Liver (tissue), 9 donors: ENCODE measurements around the gene SLIT3. TPM values are rescaled to one million over a fixed set of nuclear protein-coding genes. Genes with fewer than 3 reads are reported as not detected.

Source experiments
- DNase-seq: peaks from one replicate; pipeline ENCODE4 v3.0.0-alpha.2; 2017; ENCODE audit warnings: low spot score
- H3K27ac ChIP-seq, 2 donors: one replicate each; pipeline ENCODE4 v1.7.0; 2013; ENCODE audit warnings: inconsistent platforms in 2 of 2, low read length in 2 of 2, control low read depth in 1 of 2, low read depth in 1 of 2, mild to moderate bottlenecking in 1 of 2
- H3K27me3 ChIP-seq, 4 donors: one replicate each; pipeline versions ENCODE4 v1.6.1 to v1.7.0; 2013; ENCODE audit warnings: low read length in 3 of 4, inconsistent platforms in 1 of 4, mild to moderate bottlenecking in 1 of 4, moderate library complexity in 1 of 4; ENCODE audit not compliant: control insufficient read depth in 4 of 4, insufficient read depth in 4 of 4
- H3K36me3 ChIP-seq, 4 donors: one replicate each; pipeline versions ENCODE4 v1.6.1 to v1.7.0; 2013; ENCODE audit warnings: low read length in 3 of 4, mild to moderate bottlenecking in 3 of 4, low read depth in 1 of 4, moderate library complexity in 1 of 4; ENCODE audit not compliant: control insufficient read depth in 4 of 4, insufficient read depth in 3 of 4
- H3K4me1 ChIP-seq, 4 donors: one replicate each; pipeline versions ENCODE4 v1.6.1 to v1.7.0; 2013; ENCODE audit warnings: low read length in 3 of 4, mild to moderate bottlenecking in 3 of 4, moderate library complexity in 1 of 4; ENCODE audit not compliant: control insufficient read depth in 4 of 4, insufficient read depth in 4 of 4
- H3K4me3 ChIP-seq, 3 donors: one replicate each; pipeline versions ENCODE4 v1.6.1 to v1.7.0; 2013; ENCODE audit warnings: low read length in 3 of 3, control low read depth in 1 of 3, low read depth in 1 of 3, mild to moderate bottlenecking in 1 of 3
- H3K9ac ChIP-seq, 2 donors: one replicate each; pipeline ENCODE4 v1.7.0; 2013; ENCODE audit warnings: low read length in 2 of 2, mild to moderate bottlenecking in 2 of 2, moderate library complexity in 2 of 2, control low read depth in 1 of 2, low read depth in 1 of 2
- H3K9me3 ChIP-seq, 4 donors: one replicate each; pipeline versions ENCODE4 v1.6.1 to v1.7.0; 2013; ENCODE audit warnings: low read length in 3 of 4; ENCODE audit not compliant: control insufficient read depth in 4 of 4
- EGR1 ChIP-seq, 2 donors: IDR thresholded peaks; 2 replicates each; pipeline ENCODE4 v1.6.1; 2016 to 2018; ENCODE audit warnings: antibody characterized with exemption in 2 of 2, low read depth in 2 of 2
- HNF4A ChIP-seq, 2 donors: conservative IDR thresholded peaks; 2 replicates each; pipeline ENCODE4 v1.6.1; 2016; ENCODE audit warnings: antibody characterized with exemption in 2 of 2, mild to moderate bottlenecking in 2 of 2
- HNF4G ChIP-seq: IDR thresholded peaks from 2 replicates; pipeline ENCODE4 v1.6.1; 2016; ENCODE audit warnings: antibody characterized with exemption
- JUND ChIP-seq, 2 donors: IDR thresholded peaks; 2 replicates each; pipeline ENCODE4 v1.6.1; 2016; ENCODE audit warnings: antibody characterized with exemption in 2 of 2
- NR2F2 ChIP-seq: IDR thresholded peaks from 2 replicates; pipeline ENCODE4 v1.6.1; 2016; ENCODE audit warnings: antibody characterized with exemption
- RAD21 ChIP-seq, 2 donors: IDR thresholded peaks; 2 replicates each; pipeline ENCODE4 v1.6.1; 2016; ENCODE audit warnings: antibody characterized with exemption in 2 of 2, mild to moderate bottlenecking in 2 of 2
- SP1 ChIP-seq: IDR thresholded peaks from 2 replicates; pipeline ENCODE4 v1.6.1; 2018; ENCODE audit warnings: antibody characterized with exemption, mild to moderate bottlenecking
- TAF1 ChIP-seq: conservative IDR thresholded peaks from 2 replicates; pipeline ENCODE4 v1.6.1; 2016; ENCODE audit warnings: antibody characterized with exemption, mild to moderate bottlenecking
- YY1 ChIP-seq: IDR thresholded peaks from 2 replicates; pipeline ENCODE4 v1.6.1; 2016; ENCODE audit warnings: antibody characterized with exemption, mild to moderate bottlenecking
- ZBTB33 ChIP-seq: IDR thresholded peaks from 2 replicates; pipeline ENCODE4 v1.6.1; 2016; ENCODE audit warnings: antibody characterized with exemption
- WGBS: extraction: QIAGEN DNeasy Blood & Tissue Kit; methylation state at CpG from one replicate; pipeline ENCODE4 v1.1.7; 2013; 5-methylcytosine and 5-hydroxymethylcytosine counted together
- polyA plus RNA-seq, 2 donors: library from polyadenylated mRNA; stranded (reverse) in 1 of 2; unstranded in 1 of 2; fragments of 200-250 nt in 1 of 2; fragments of >200 nt in 1 of 2; fragmentation: Nextera tagmentation in 1 of 2; extraction: Ambion mirVana in 1 of 2; gene quantifications; one replicate each; pipeline versions ENCODE4 v1.2.1 to v1.2.3, GENCODE V29; 2013 to 2015
- total RNA-seq, 2 donors: library from RNA; depleted of rRNA; stranded (reverse); fragments of >200 nt; gene quantifications; one replicate each; pipeline ENCODE4 v1.2.3, GENCODE V29; 2014
- TF ChIP-seq, protein P1 (sequence below): IDR thresholded peaks from 2 replicates; pipeline ENCODE4 v1.6.1; 2016; ENCODE audit warnings: antibody characterized with exemption
- TF ChIP-seq, protein P2 (sequence below): fragments of 150-350 bp; IDR thresholded peaks from 2 replicates; pipeline ENCODE4 v1.5.1; 2017; ENCODE audit warnings: improper control_type of control experiment, low read depth, low read length; ENCODE audit not compliant: missing input control
- donor health status: healthy.
- donor health status: healthy.
- donor health status: healthy.
- donor health status: healthy.
- donor health status: healthy.

SLIT3 gene
- total and polyA plus RNA-seq, 4 donors = 0.61 to 1.3 (median 0.91) TPM

DNA sequence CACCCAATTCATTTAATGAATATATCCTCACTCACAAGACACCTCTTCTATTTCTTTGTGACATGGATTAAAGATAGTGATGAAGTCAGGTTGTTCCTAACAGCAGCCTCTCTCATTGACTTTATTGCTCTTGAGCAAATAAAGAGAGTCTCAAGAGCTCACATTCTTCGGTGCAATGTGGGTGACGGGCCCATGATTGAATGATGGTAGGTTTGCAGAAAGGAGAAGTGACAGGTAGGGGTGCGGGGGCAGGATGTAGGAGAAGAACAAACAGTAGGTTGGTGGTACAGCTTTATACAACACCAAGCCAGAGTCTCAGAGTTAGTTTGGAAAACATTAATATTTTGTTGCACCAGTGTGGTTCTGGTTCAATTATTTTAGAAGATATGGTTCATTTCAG, 122.2 kb downstream of the SLIT3 start:
- 61% methylated on average over 3 of the region's 3 CpGs for WGBS
- H3K36me3 ChIP-seq = no peaks in the 10 kb centered on the region
- no peak for DNase-seq

GRCh38 chr5:169178274-169178673, 122.7 kb downstream of the SLIT3 start:
- Histone ChIP-seq H3K4me1 (no peaks in the 10 kb centered on the region), H3K36me3 (no peaks in the 10 kb centered on the region), H3K27me3 (no peaks in the 10 kb centered on the region), H3K4me3 (no peak overlapping the region), H3K9ac (no peak overlapping the region), H3K27ac (no peak overlapping the region), H3K9me3 (no peaks in the 10 kb centered on the region)
- DNase-seq = no peak
- WGBS = 82% methylated on average over 5 of the region's 5 CpGs
- no peak for TF ChIP-seq HNF4G

More for the DNA sequence above, 122.2 kb downstream of the SLIT3 start:
- TF ChIP-seq, protein P1, sequence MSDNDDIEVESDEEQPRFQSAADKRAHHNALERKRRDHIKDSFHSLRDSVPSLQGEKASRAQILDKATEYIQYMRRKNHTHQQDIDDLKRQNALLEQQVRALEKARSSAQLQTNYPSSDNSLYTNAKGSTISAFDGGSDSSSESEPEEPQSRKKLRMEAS = no peak
- TF ChIP-seq ZBTB33 (no peak), NR2F2 (no peak), JUND (IDR thresholded peaks at IDR 0.05) (no peak), RAD21 (IDR thresholded peaks at IDR 0.05) (no peak), SP1 (no peak), HNF4A (conservative IDR thresholded peaks at IDR 0.05) (no peak), YY1 (no peak), TAF1 (no peak)
- TF ChIP-seq, protein P2, sequence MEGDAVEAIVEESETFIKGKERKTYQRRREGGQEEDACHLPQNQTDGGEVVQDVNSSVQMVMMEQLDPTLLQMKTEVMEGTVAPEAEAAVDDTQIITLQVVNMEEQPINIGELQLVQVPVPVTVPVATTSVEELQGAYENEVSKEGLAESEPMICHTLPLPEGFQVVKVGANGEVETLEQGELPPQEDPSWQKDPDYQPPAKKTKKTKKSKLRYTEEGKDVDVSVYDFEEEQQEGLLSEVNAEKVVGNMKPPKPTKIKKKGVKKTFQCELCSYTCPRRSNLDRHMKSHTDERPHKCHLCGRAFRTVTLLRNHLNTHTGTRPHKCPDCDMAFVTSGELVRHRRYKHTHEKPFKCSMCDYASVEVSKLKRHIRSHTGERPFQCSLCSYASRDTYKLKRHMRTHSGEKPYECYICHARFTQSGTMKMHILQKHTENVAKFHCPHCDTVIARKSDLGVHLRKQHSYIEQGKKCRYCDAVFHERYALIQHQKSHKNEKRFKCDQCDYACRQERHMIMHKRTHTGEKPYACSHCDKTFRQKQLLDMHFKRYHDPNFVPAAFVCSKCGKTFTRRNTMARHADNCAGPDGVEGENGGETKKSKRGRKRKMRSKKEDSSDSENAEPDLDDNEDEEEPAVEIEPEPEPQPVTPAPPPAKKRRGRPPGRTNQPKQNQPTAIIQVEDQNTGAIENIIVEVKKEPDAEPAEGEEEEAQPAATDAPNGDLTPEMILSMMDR = no peak
- H3K4me1 ChIP-seq = no peaks in the 10 kb centered on the region
- no peak overlapping the region for H3K27ac ChIP-seq
- no peak overlapping the region for H3K4me3 ChIP-seq
- no peaks in the 10 kb centered on the region for H3K9me3 ChIP-seq
- H3K27me3 ChIP-seq = no peaks in the 10 kb centered on the region
- no peak overlapping the region for H3K9ac ChIP-seq

DNA sequence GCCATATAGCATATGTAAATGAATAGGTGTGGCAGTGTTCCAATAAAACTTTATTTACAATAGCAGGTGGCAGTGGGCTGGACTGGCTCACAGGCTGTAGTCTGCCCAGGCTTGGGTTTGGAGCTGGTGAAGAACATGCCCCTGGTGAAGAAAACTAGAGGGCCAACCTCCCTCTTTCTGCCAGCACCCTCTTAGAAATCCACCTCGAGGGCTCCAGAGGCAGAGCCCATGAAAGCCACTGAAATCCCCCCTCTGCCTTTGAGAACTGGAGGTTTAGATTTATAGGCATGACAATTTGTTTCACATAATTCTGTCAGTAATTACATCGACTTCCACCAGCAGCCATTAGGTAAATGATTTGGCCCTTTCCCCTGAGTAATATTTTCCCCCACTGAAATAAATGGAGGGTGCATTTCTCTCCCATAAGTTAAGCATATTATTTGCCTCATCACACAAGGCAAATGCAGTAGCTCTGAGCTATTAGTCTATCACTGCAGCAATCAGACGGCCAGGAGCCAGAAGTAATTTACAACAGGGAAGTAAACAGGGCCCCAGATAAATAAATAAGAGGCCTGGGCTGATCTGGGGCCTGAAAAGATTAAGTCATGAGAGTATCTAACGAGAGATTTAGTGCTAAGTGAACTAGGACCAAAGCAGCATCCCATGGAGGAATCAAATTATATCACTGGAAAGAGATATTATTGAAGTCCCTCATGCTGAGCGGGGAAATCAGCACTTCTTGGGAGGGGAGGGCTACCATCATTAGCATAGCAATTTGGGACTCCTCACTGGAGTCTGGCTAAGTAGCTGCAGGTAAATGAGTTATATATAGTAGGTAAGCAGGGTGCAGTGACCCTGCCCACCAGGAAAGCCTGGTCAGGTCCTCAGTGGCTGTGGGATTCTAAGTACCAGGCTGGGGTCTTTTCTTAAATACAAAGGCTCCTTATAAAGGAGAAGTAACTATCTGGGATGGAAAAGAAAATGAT, 123.9 kb downstream of the SLIT3 start:
- Histone ChIP-seq H3K4me1 (no peaks in the 10 kb centered on the region), H3K36me3 (no peaks in the 10 kb centered on the region), H3K9ac (no peak overlapping the region), H3K27me3 (no peaks in the 10 kb centered on the region), H3K27ac (no peak overlapping the region), H3K9me3 (no peaks in the 10 kb centered on the region), H3K4me3 (no peak overlapping the region)
- no peak for DNase-seq
- no peak for TF ChIP-seq EGR1 (IDR thresholded peaks at IDR 0.05; ENCODE audit: low read depth in 2 of 2)
- TF ChIP-seq, protein P2 = no peak
- 67% methylated on average over 5 of the region's 5 CpGs for WGBS
